ENCODE measurements around the gene LSM14B. TPM values are rescaled to one million over a fixed set of nuclear protein-coding genes. Genes with fewer than 3 reads are reported as not detected.

Gene LSM14B
- total RNA-seq, 1 experiment from 2014 or later, result 82.4 TPM

DNA sequence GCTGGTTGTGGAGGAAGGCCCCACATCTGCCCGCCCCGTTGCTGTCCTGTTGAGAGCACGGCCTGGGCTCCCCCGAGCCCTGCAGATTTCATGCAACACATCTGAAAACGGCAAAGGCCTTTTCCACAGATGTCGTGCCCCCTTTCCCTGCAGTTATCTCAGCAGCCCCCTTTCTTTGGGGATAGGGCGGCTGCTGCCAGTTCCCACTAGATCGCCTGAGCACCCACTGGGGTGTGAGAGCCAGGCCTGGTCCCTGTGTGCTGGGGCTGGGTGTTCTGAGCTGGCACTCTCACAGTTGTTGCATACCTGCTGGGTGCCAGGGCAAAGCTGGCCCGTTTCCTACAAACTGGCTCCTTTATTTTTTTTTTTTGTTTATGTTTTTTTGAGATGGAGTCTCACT is 48.3 kb downstream of the LSM14B start:
- Histone ChIP-seq H4K8ac (replicated peaks; ENCODE audit: insufficient read length, low read depth, low read length) (no peak overlapping the region), H2AK5ac (ENCODE audit: insufficient read length, low read length) (no peak overlapping the region), H3K4me1 (ENCODE audit: insufficient read depth, low read length) (no peaks in the 10 kb centered on the region), H3K79me1 (ENCODE audit: insufficient read depth, low read depth, low read length, poor library complexity, severe bottlenecking) (no peaks in the 10 kb centered on the region), H4K91ac (ENCODE audit: insufficient read length, low read depth, low read length) (no peak overlapping the region), H3K4ac (ENCODE audit: low read depth, low read length) (no peak overlapping the region), H2BK12ac (ENCODE audit: insufficient read length, low read depth, low read length) (no peak overlapping the region), H2BK20ac (ENCODE audit: low read depth, low read length, poor library complexity, severe bottlenecking) (no peak overlapping the region), H2BK120ac (ENCODE audit: low read depth, low read length, poor library complexity, severe bottlenecking) (no peak overlapping the region), H3K27me3 (ENCODE audit: insufficient read depth, low read length) (no peaks in the 10 kb centered on the region), H3K14ac (ENCODE audit: insufficient read depth, low read length) (no peak overlapping the region), H2AFZ (ENCODE audit: low read length) (no peak overlapping the region), H3K23ac (ENCODE audit: insufficient read length, low read depth, low read length) (no peak overlapping the region), H3K79me2 (ENCODE audit: insufficient read depth, low read length) (no peaks in the 10 kb centered on the region), H3K9ac (ENCODE audit: extremely low read depth, insufficient read length, low read length) (no peak overlapping the region), H3K56ac (ENCODE audit: insufficient read length, low read depth, low read length) (no peak overlapping the region), H3T11ph (ENCODE audit: low read length) (no peak overlapping the region), H3K18ac (ENCODE audit: insufficient read length, low read depth, low read length) (no peak overlapping the region), H3K9me3 (ENCODE audit: control insufficient read depth, low read depth, low read length) (no peaks in the 10 kb centered on the region), H4K5ac (ENCODE audit: insufficient read length, low read depth, low read length) (no peak overlapping the region), H3K27ac (ENCODE audit: insufficient read length, low read depth, low read length) (no peak overlapping the region), H2BK15ac (ENCODE audit: low read depth, low read length) (no peak overlapping the region), H4K20me1 (ENCODE audit: control insufficient read depth, insufficient read depth, insufficient read length) (no peaks in the 10 kb centered on the region), H3K23me2 (ENCODE audit: insufficient read length, low read depth, low read length, poor library complexity, severe bottlenecking) (no peaks in the 10 kb centered on the region), H2BK5ac (ENCODE audit: insufficient read length, low read length) (no peak overlapping the region), H3K4me2 (ENCODE audit: insufficient read depth, insufficient read length, low read length) (no peak overlapping the region)
- Mint-ChIP-seq H3K27ac (no peak overlapping the region), H3K27me3 (ENCODE audit: low read depth) (no peaks in the 10 kb centered on the region; the same call in 1 of the 2 replicates), H3K9me3 (no peaks in the 10 kb centered on the region), H3K4me1 (no peaks in the 10 kb centered on the region), H3K36me3 (ENCODE audit: insufficient read depth in 1 of 3, low read depth in 3 of 3) (peaks cover 14 to 46% (median 42%) of the 10 kb centered on the region in 3 experiments), H3K4me3 (no peak overlapping the region)
- no peak for DNase-seq
- TF ChIP-seq, protein P1, sequence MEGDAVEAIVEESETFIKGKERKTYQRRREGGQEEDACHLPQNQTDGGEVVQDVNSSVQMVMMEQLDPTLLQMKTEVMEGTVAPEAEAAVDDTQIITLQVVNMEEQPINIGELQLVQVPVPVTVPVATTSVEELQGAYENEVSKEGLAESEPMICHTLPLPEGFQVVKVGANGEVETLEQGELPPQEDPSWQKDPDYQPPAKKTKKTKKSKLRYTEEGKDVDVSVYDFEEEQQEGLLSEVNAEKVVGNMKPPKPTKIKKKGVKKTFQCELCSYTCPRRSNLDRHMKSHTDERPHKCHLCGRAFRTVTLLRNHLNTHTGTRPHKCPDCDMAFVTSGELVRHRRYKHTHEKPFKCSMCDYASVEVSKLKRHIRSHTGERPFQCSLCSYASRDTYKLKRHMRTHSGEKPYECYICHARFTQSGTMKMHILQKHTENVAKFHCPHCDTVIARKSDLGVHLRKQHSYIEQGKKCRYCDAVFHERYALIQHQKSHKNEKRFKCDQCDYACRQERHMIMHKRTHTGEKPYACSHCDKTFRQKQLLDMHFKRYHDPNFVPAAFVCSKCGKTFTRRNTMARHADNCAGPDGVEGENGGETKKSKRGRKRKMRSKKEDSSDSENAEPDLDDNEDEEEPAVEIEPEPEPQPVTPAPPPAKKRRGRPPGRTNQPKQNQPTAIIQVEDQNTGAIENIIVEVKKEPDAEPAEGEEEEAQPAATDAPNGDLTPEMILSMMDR (conservative IDR thresholded peaks at IDR 0.05), result no peak
- no CpG with 5 or more reads among the region's 9 CpGs for WGBS (ENCODE audit: extremely low coverage, insufficient read length, low lambda C conversion rate)

Data from H9 (cell line).